H9 (cell line): ENCODE measurements around the gene MINDY4. TPM values are rescaled to one million over a fixed set of nuclear protein-coding genes. Genes with fewer than 3 reads are reported as not detected.

Experiments
- DNase-seq: peaks from one replicate; pipeline ENCODE4 v3.0.0-alpha.2; 2017
- H2AFZ ChIP-seq: one replicate; pipeline ENCODE4 v1.6.1; 2013; ENCODE audit warnings: mild to moderate bottlenecking, low read length, control low read depth, moderate library complexity
- H2AK5ac ChIP-seq: 2 replicates; pipeline ENCODE4 v1.6.1; 2013; ENCODE audit warnings: low read length, control low read depth, mixed read lengths; ENCODE audit not compliant: insufficient read length
- H2BK120ac ChIP-seq: one replicate; pipeline ENCODE4 v1.6.1; 2013; ENCODE audit warnings: low read depth, mild to moderate bottlenecking, low read length, control low read depth, inconsistent platforms; ENCODE audit not compliant: poor library complexity, severe bottlenecking
- H2BK12ac ChIP-seq: 2 replicates; pipeline ENCODE4 v1.6.1; 2013; ENCODE audit warnings: low read length, control low read depth, mixed read lengths, low read depth; ENCODE audit not compliant: insufficient read length
- H2BK15ac ChIP-seq: 2 replicates; pipeline ENCODE4 v1.6.1; 2013; ENCODE audit warnings: low read depth, low read length, control low read depth
- H2BK20ac ChIP-seq: one replicate; pipeline ENCODE4 v1.6.1; 2013; ENCODE audit warnings: low read depth, mild to moderate bottlenecking, low read length, control low read depth, inconsistent platforms; ENCODE audit not compliant: poor library complexity, severe bottlenecking
- H2BK5ac ChIP-seq: 2 replicates; pipeline ENCODE4 v1.6.1; 2013; ENCODE audit warnings: low read length, control low read depth, mixed read lengths; ENCODE audit not compliant: insufficient read length
- H3K14ac ChIP-seq: 2 replicates; pipeline ENCODE4 v1.6.1; 2013; ENCODE audit warnings: low read length, control low read depth; ENCODE audit not compliant: insufficient read depth
- H3K18ac ChIP-seq: 2 replicates; pipeline ENCODE4 v1.6.1; 2013; ENCODE audit warnings: low read depth, mild to moderate bottlenecking, mixed read lengths, low read length, control low read depth; ENCODE audit not compliant: insufficient read length
- H3K23ac ChIP-seq: 2 replicates; pipeline ENCODE4 v1.6.1; 2013; ENCODE audit warnings: low read length, control low read depth, mixed read lengths, low read depth; ENCODE audit not compliant: insufficient read length
- H3K23me2 ChIP-seq: 2 replicates; pipeline ENCODE4 v1.6.1; 2013; ENCODE audit warnings: low read depth, mild to moderate bottlenecking, mixed read lengths, low read length, control low read depth; ENCODE audit not compliant: insufficient read length, poor library complexity, severe bottlenecking
- H3K27ac ChIP-seq: 2 replicates; pipeline ENCODE4 v1.5.1; 2013; ENCODE audit warnings: low read length, control low read depth, mixed read lengths, low read depth; ENCODE audit not compliant: insufficient read length
- H3K27me3 ChIP-seq: 2 replicates; pipeline ENCODE4 v1.6.1; 2013; ENCODE audit warnings: low read length, control low read depth, inconsistent platforms; ENCODE audit not compliant: insufficient read depth
- H3K4ac ChIP-seq: 2 replicates; pipeline ENCODE4 v1.6.1; 2013; ENCODE audit warnings: low read depth, mild to moderate bottlenecking, control low read depth, inconsistent platforms, low read length, moderate library complexity
- H3K4me1 ChIP-seq: 2 replicates; pipeline ENCODE4 v1.6.1; 2013; ENCODE audit warnings: low read length, control low read depth, inconsistent platforms; ENCODE audit not compliant: insufficient read depth
- H3K4me2 ChIP-seq: 2 replicates; pipeline ENCODE4 v1.6.1; 2013; ENCODE audit warnings: low read length, control low read depth, mixed read lengths; ENCODE audit not compliant: insufficient read length, insufficient read depth
- H3K56ac ChIP-seq: 2 replicates; pipeline ENCODE4 v1.6.1; 2013; ENCODE audit warnings: low read depth, mild to moderate bottlenecking, mixed read lengths, low read length, control low read depth; ENCODE audit not compliant: insufficient read length
- H3K79me1 ChIP-seq: 2 replicates; pipeline ENCODE4 v1.6.1; 2013; ENCODE audit warnings: low read depth, mild to moderate bottlenecking, moderate library complexity, low read length, control low read depth, inconsistent platforms; ENCODE audit not compliant: insufficient read depth, poor library complexity, severe bottlenecking
- H3K79me2 ChIP-seq: 2 replicates; pipeline ENCODE4 v1.6.1; 2013; ENCODE audit warnings: low read length, control low read depth, inconsistent platforms; ENCODE audit not compliant: insufficient read depth
- H3K9ac ChIP-seq: 2 replicates; pipeline ENCODE4 v1.6.1; 2013; ENCODE audit warnings: low read length, control low read depth, mixed read lengths; ENCODE audit not compliant: insufficient read length; ENCODE audit errors: extremely low read depth
- H3K9me3 ChIP-seq: one replicate; pipeline ENCODE4 v1.6.1; 2013; ENCODE audit warnings: low read depth, low read length, inconsistent platforms; ENCODE audit not compliant: control insufficient read depth
- H3T11ph ChIP-seq: one replicate; pipeline ENCODE4 v1.6.1; 2013; ENCODE audit warnings: mild to moderate bottlenecking, low read length, control low read depth, inconsistent platforms
- H4K20me1 ChIP-seq: one replicate; pipeline ENCODE4 v1.6.1; 2013; ENCODE audit not compliant: control insufficient read depth, insufficient read length, insufficient read depth
- H4K5ac ChIP-seq: 2 replicates; pipeline ENCODE4 v1.6.1; 2013; ENCODE audit warnings: low read depth, mild to moderate bottlenecking, mixed read lengths, low read length, control low read depth; ENCODE audit not compliant: insufficient read length
- H4K8ac ChIP-seq: replicated peaks from 2 replicates; pipeline ENCODE4 v1.6.1; 2013; ENCODE audit warnings: low read length, control low read depth, mixed read lengths, low read depth; ENCODE audit not compliant: insufficient read length
- H4K91ac ChIP-seq: 2 replicates; pipeline ENCODE4 v1.6.1; 2013; ENCODE audit warnings: low read depth, mild to moderate bottlenecking, moderate library complexity, mixed read lengths, low read length, control low read depth; ENCODE audit not compliant: insufficient read length
- H3K27ac Mint-ChIP-seq, 3 experiments: 2 replicates in 2 of 3; 3 replicates in 1 of 3; pipeline ENCODE4 v1.8.0; 2020 to 2021; ENCODE audit warnings: mixed read lengths in 3 of 3, mild to moderate bottlenecking in 1 of 3, moderate library complexity in 1 of 3
- H3K27me3 Mint-ChIP-seq: 2 replicates; pipeline ENCODE4 v1.8.0; 2021; ENCODE audit warnings: low read depth, mild to moderate bottlenecking, moderate library complexity, mixed read lengths
- H3K36me3 Mint-ChIP-seq, 3 experiments: 2 replicates in 2 of 3; 3 replicates in 1 of 3; pipeline ENCODE4 v1.8.0; 2020 to 2021; ENCODE audit warnings: low read depth in 3 of 3, mixed read lengths in 3 of 3; ENCODE audit not compliant: insufficient read depth in 1 of 3
- H3K4me1 Mint-ChIP-seq, 2 experiments: 2 replicates each; pipeline ENCODE4 v1.8.0; 2020; ENCODE audit warnings: mixed read lengths in 2 of 2
- H3K4me3 Mint-ChIP-seq, 2 experiments: 2 replicates in 1 of 2; 3 replicates in 1 of 2; pipeline ENCODE4 v1.8.0; 2020 to 2021; ENCODE audit warnings: mild to moderate bottlenecking in 2 of 2, mixed read lengths in 2 of 2, moderate library complexity in 1 of 2
- H3K9me3 Mint-ChIP-seq, 2 experiments: 2 replicates in 1 of 2; 3 replicates in 1 of 2; pipeline ENCODE4 v1.8.0; 2020; ENCODE audit warnings: mild to moderate bottlenecking in 2 of 2, mixed read lengths in 2 of 2, moderate library complexity in 1 of 2
- WGBS: extraction: QIAGEN DNeasy Blood & Tissue Kit; methylation state at CpG from one replicate; pipeline ENCODE4 v1.1.7; 2013; ENCODE audit warnings: missing lambda C conversion rate, low lambda C conversion rate, mixed read lengths; ENCODE audit not compliant: insufficient read length; ENCODE audit errors: extremely low coverage; 5-methylcytosine and 5-hydroxymethylcytosine counted together
- total RNA-seq: library from RNA; stranded (reverse); gene quantifications from 2 replicates; pipeline ENCODE4 v1.2.1, GENCODE V29; 2021
- TF ChIP-seq, protein P1 (sequence below): fragments of 200-600 bp; sonication (generic); conservative IDR thresholded peaks from 3 replicates; pipeline ENCODE4 v1.8.0; 2021; ENCODE audit warnings: antibody characterized with exemption, mild to moderate bottlenecking

MINDY4 gene
- total RNA-seq, 1 experiment from 2014 or later: 3.1 TPM

DNA sequence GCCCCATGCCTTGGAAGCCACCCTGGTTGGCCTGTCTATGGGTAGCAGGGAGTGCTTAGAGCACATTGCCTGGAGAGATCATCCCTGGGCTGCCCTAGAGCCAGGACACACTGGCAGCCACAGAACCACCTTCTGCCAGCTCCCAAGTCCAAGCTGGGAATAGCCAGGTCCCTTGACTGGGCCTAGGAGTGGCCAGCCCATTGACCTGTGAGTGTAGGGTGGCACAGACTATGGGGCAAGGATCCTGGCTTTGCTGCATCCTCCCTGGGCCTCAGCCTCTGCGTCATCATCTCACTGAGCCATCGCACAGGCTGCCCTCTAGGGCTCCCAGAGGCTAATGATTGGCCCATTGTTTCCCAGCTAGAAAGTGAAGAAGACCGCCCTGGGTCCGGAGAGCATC, 147.5 kb downstream of the MINDY4 start:
- Histone ChIP-seq H3K4me2 (no peak overlapping the region), H3K4me1 (no peaks in the 10 kb centered on the region), H2AFZ (no peak overlapping the region), H4K8ac (no peak overlapping the region), H3K27ac (no peak overlapping the region), H3K9ac (no peak overlapping the region), H3K79me1 (no peaks in the 10 kb centered on the region), H3K4ac (no peak overlapping the region), H2AK5ac (no peak overlapping the region), H3K23ac (no peak overlapping the region), H3K79me2 (no peaks in the 10 kb centered on the region), H3K9me3 (no peaks in the 10 kb centered on the region), H3K56ac (no peak overlapping the region), H3K27me3 (no peaks in the 10 kb centered on the region), H4K91ac (no peak overlapping the region), H3K18ac (no peak overlapping the region), H2BK120ac (no peak overlapping the region), H4K20me1 (no peaks in the 10 kb centered on the region), H3K14ac (no peak overlapping the region), H2BK12ac (no peak overlapping the region), H2BK15ac (no peak overlapping the region), H2BK20ac (no peak overlapping the region), H4K5ac (no peak overlapping the region), H2BK5ac (no peak overlapping the region), H3T11ph (no peak overlapping the region), H3K23me2 (no peaks in the 10 kb centered on the region)
- TF ChIP-seq, protein P1, sequence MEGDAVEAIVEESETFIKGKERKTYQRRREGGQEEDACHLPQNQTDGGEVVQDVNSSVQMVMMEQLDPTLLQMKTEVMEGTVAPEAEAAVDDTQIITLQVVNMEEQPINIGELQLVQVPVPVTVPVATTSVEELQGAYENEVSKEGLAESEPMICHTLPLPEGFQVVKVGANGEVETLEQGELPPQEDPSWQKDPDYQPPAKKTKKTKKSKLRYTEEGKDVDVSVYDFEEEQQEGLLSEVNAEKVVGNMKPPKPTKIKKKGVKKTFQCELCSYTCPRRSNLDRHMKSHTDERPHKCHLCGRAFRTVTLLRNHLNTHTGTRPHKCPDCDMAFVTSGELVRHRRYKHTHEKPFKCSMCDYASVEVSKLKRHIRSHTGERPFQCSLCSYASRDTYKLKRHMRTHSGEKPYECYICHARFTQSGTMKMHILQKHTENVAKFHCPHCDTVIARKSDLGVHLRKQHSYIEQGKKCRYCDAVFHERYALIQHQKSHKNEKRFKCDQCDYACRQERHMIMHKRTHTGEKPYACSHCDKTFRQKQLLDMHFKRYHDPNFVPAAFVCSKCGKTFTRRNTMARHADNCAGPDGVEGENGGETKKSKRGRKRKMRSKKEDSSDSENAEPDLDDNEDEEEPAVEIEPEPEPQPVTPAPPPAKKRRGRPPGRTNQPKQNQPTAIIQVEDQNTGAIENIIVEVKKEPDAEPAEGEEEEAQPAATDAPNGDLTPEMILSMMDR: no peak
- Mint-ChIP-seq H3K27me3 (peaks cover 5% of the 10 kb centered on the region; the same call in 1 of the 2 replicates), H3K36me3 (no peaks in the 10 kb centered on the region), H3K9me3 (no peaks in the 10 kb centered on the region), H3K4me3 (no peak overlapping the region), H3K27ac (no peak overlapping the region; a peak in 1 of 7 replicates), H3K4me1 (peaks cover 2 to 28% of the 10 kb centered on the region in 2 experiments; a peak in 2 of 4 replicates)
- no CpG with 5 or more reads among the region's 4 CpGs for WGBS
- no peak for DNase-seq
